Adrenal gland (tissue), 12 donors: ENCODE measurements around the gene ZDHHC7. TPM values are rescaled to one million over a fixed set of nuclear protein-coding genes. Genes with fewer than 3 reads are reported as not detected.

Source experiments
- DNase-seq, 7 donors: peaks; one replicate each; pipeline ENCODE4 v3.0.0-alpha.2; 2019 to 2020
- H3K27ac ChIP-seq, 5 donors: fragments of 200-600 bp; sonication (generic) in 4 of 5; 1 replicate in 3 of 5; 2 replicates in 2 of 5; pipeline versions ENCODE4 v1.5.1 to v1.8.0; 2016 to 2020; ENCODE audit warnings: mild to moderate bottlenecking in 1 of 5
- H3K27me3 ChIP-seq: fragments of 200-600 bp; 2 replicates; pipeline ENCODE4 v1.8.0; 2021
- H3K36me3 ChIP-seq, 2 donors: fragments of 200-600 bp; replicated peaks in 1 of 2; 1 replicate in 1 of 2; 2 replicates in 1 of 2; pipeline versions ENCODE4 v1.5.1 to v1.8.0; 2018 to 2022
- H3K4me1 ChIP-seq, 2 donors: fragments of 200-600 bp; replicated peaks in 1 of 2; 1 replicate in 1 of 2; 2 replicates in 1 of 2; pipeline versions ENCODE4 v1.5.1 to v1.8.0; 2018 to 2021
- H3K4me3 ChIP-seq, 4 donors: fragments of 200-600 bp; sonication (generic) in 3 of 4; one replicate each; pipeline ENCODE4 v1.5.1; 2016 to 2018
- H3K9me3 ChIP-seq, 3 donors: fragments of 200-600 bp; sonication (generic) in 1 of 3; replicated peaks in 1 of 3; 1 replicate in 2 of 3; 2 replicates in 1 of 3; pipeline versions ENCODE4 v1.5.1 to v1.8.0; 2016 to 2021
- CTCF ChIP-seq, 6 experiments: fragments of 450-650 bp in 4 of 6; fragments of 200-600 bp in 2 of 6; sonication (generic) in 1 of 6; IDR thresholded peaks; 1 replicate in 5 of 6; 2 replicates in 1 of 6; pipeline versions ENCODE4 v1.5.1 to v1.8.0; 2016 to 2021; ENCODE audit warnings: antibody characterized with exemption in 6 of 6, mild to moderate bottlenecking in 2 of 6, moderate library complexity in 1 of 6
- POLR2A ChIP-seq, 2 donors: fragments of 450-650 bp; IDR thresholded peaks; one replicate each; pipeline ENCODE4 v1.6.1; 2017; ENCODE audit warnings: antibody characterized with exemption in 2 of 2, mild to moderate bottlenecking in 2 of 2, moderate library complexity in 1 of 2
- WGBS, 4 donors: extraction: QIAGEN DNeasy Blood & Tissue Kit in 2 of 4; methylation state at CpG; one replicate each; pipeline versions ENCODE4 v1.1.5 to v1.1.7; 2013 to 2017; 5-methylcytosine and 5-hydroxymethylcytosine counted together
- intact Hi-C, 2 donors: fragments of 100-400 bp; cut with DNase I; formaldehyde crosslinking; loops; one replicate each; pipeline versions ENCODE4 v1.14.1 to v1.15.0; 2022 to 2023
- polyA plus RNA-seq, 3 donors: library from polyadenylated mRNA; stranded (reverse); fragments of 200-250 nt in 2 of 3; fragments of 350-450 nt in 1 of 3; fragmentation: Illumina TruSeq in 1 of 3; extraction: RNeasy Lipid Tissue Mini Kit (QIAGEN cat#74804) in 1 of 3; gene quantifications; one replicate each; pipeline ENCODE4 v1.2.3, GENCODE V29; 2013 to 2014
- total RNA-seq, 9 donors: library from RNA; depleted of rRNA in 4 of 9; stranded (reverse); fragments of >200 nt in 4 of 9; fragments of 120-200 nt in 1 of 9; fragmentation: NEBNext Ultra II Directional in 1 of 9; extraction: Animal tissue kit (Norgen Biotek cat#: 25700) in 1 of 9; gene quantifications; one replicate each; pipeline versions ENCODE4 v1.1.0 to v1.2.4, GENCODE V29; 2013 to 2023
- donor health status: healthy with polysubstance abuse.
- donor health status: Bipolar disorder and iron deficiency.
- donor health status: DM: yes; HTN: yes; CAD: no.
- donor health status: DM: no; HTN: no; CAD: no.
- donor health status: DM: no; HTN: no; CAD: no.
- donor health status: DM: yes; HTN: yes; CAD: no.

ZDHHC7 gene
- total and polyA plus RNA-seq, 12 donors, result 22.5 to 74.6 (median 41.0) TPM

- TF ChIP-seq CTCF (IDR thresholded peaks at IDR 0.05) (no peak), POLR2A (IDR thresholded peaks at IDR 0.05) (no peak)
- Histone ChIP-seq H3K27ac (no peak overlapping the region), H3K9me3 (no peaks in the 10 kb centered on the region), H3K4me1 (peaks cover 0 to 20% of the 10 kb centered on the region in 2 donors), H3K27me3 (no peaks in the 10 kb centered on the region), H3K36me3 (no peaks in the 10 kb centered on the region), H3K4me3 (no peak overlapping the region)
- no peak for DNase-seq
- intact Hi-C loops, result no loop called here
- 77 to 83% (median 81%) methylated on average over 20 to 23 of the region's 23 CpGs for WGBS, 4 donors
These were observed 34.5 kb upstream of the ZDHHC7 start for GRCh38 chr16:85045641-85046471.

DNA sequence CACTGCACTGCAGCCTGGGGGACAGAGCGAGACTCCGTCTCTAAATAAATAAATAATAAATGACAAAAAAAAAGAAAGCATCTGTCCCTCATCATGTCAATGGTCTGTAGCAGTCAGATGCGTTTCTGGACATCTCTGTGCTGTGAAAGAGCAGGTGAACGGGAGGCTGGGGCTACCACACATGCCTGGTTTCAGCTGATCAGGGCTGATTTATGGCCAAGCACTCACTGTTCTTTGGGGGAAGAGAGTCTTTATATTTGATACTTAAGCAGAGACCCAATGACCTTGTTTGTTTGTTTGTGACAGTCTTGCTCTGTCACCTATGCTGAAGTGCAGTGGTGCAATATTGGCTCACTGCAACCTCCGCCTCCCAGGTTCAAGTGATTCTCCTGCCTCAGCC is 33.7 kb upstream of the ZDHHC7 start:
- TF ChIP-seq CTCF (IDR thresholded peaks at IDR 0.05) (no peak), POLR2A (IDR thresholded peaks at IDR 0.05) (no peak)
- intact Hi-C loops, result no loop called here
- no peaks in the 10 kb centered on the region for H3K9me3 ChIP-seq
- H3K36me3 ChIP-seq, result no peaks in the 10 kb centered on the region
- H3K4me3 ChIP-seq, result no peak overlapping the region
- no peak for DNase-seq
- H3K27me3 ChIP-seq, result no peaks in the 10 kb centered on the region
- no peak overlapping the region for H3K27ac ChIP-seq
- H3K4me1 ChIP-seq, result peaks cover 0 to 16% of the 10 kb centered on the region in 2 donors
- WGBS, 4 donors, result 91 to 99% (median 95%) methylated on average over 5 of the region's 5 CpGs

- H3K4me1 ChIP-seq, result peaks cover 0 to 12% of the 10 kb centered on the region in 2 donors
- no peaks in the 10 kb centered on the region for H3K36me3 ChIP-seq
- H3K9me3 ChIP-seq, result no peaks in the 10 kb centered on the region
- no peak overlapping the region for H3K27ac ChIP-seq
- no peak for DNase-seq
- TF ChIP-seq POLR2A (IDR thresholded peaks at IDR 0.05) (no peak), CTCF (IDR thresholded peaks at IDR 0.05) (no peak)
- WGBS, 4 donors, result 85 to 92% (median 88%) methylated on average over 6 of the region's 6 CpGs
- H3K27me3 ChIP-seq, result no peaks in the 10 kb centered on the region
- intact Hi-C loops, result no loop called here
- no peak overlapping the region for H3K4me3 ChIP-seq
These were observed 31.3 kb upstream of the ZDHHC7 start for GRCh38 chr16:85042606-85043005.

DNA sequence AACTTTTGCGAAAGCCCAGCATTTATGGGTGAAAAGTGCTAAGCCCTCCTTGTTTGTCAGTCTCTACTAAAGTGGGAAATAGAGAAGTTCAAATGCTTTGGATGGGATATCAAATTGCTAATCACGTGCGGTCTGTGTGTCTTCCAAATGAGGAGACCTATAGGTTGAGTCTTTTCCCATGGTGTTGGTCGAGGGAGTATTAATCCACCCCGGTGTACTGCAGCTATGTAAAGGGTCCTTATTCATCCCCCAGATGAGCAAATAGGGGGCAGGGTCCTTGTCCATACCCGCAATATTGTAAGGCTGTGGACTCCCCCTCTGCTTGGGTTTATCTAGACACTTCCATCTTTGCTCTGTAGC is 30.8 kb upstream of the ZDHHC7 start:
- Histone ChIP-seq H3K27ac (no peak overlapping the region), H3K36me3 (no peaks in the 10 kb centered on the region), H3K4me3 (no peak overlapping the region), H3K4me1 (peaks cover 0 to 10% of the 10 kb centered on the region in 2 donors), H3K27me3 (no peaks in the 10 kb centered on the region), H3K9me3 (no peaks in the 10 kb centered on the region)
- intact Hi-C loops, result no loop called here
- DNase-seq, result no peak
- no peak for TF ChIP-seq POLR2A (IDR thresholded peaks at IDR 0.05)
- TF ChIP-seq CTCF (IDR thresholded peaks at IDR 0.05), result no peak
- WGBS, 4 donors, result 69 to 92% (median 87%) methylated on average over 6 of the region's 6 CpGs
